HCT116 (cell line): ENCODE data around the gene PMEPA1.

Source experiments
- POLR2A ChIP-seq: IDR thresholded peaks from 2 replicates; pipeline ENCODE4 v1.7.0; 2011; ENCODE audit warnings: borderline replicate concordance; ENCODE audit not compliant: insufficient read depth, insufficient read length; ENCODE audit errors: extremely low read depth
- SP1 ChIP-seq: IDR thresholded peaks from 2 replicates; pipeline ENCODE4 v1.6.1; 2012; ENCODE audit warnings: low read depth
- ZNF274 ChIP-seq: fragments of 200-500 bp; sonication (Bioruptor generic); IDR thresholded peaks from 2 replicates; pipeline ENCODE4 v1.6.1; 2014; ENCODE audit warnings: mild to moderate bottlenecking, low read depth, low read length, inconsistent platforms

GRCh38 chr20:57742507-57743181 is 32.8 kb upstream of the PMEPA1 start:
- TF ChIP-seq SP1 (no peak), POLR2A (no peak), ZNF274 (no peak)
